Measurements from ENCODE around the gene URI1.
A peak's percentile ranks its signal among the peaks of the same experiment; 100 is the strongest.

- no peak for TF ChIP-seq POLR2A (IDR thresholded peaks at IDR 0.05)
- TF ChIP-seq, protein P1, sequence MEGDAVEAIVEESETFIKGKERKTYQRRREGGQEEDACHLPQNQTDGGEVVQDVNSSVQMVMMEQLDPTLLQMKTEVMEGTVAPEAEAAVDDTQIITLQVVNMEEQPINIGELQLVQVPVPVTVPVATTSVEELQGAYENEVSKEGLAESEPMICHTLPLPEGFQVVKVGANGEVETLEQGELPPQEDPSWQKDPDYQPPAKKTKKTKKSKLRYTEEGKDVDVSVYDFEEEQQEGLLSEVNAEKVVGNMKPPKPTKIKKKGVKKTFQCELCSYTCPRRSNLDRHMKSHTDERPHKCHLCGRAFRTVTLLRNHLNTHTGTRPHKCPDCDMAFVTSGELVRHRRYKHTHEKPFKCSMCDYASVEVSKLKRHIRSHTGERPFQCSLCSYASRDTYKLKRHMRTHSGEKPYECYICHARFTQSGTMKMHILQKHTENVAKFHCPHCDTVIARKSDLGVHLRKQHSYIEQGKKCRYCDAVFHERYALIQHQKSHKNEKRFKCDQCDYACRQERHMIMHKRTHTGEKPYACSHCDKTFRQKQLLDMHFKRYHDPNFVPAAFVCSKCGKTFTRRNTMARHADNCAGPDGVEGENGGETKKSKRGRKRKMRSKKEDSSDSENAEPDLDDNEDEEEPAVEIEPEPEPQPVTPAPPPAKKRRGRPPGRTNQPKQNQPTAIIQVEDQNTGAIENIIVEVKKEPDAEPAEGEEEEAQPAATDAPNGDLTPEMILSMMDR (IDR thresholded peaks at IDR 0.05) = peak in 3 of 6 experiments; percentile 9 to 23 (median 23)
Observed at GRCh38 chr19:29966588-29967249, 24.7 kb downstream of the URI1 start.
